HG02840 (cell line): ENCODE results near the gene SPACA9.

Source experiments
- ATAC-seq: cut with Tn5 transposase; IDR thresholded peaks from one replicate; pipeline ENCODE4 v1.9.1; 2021; ENCODE audit warnings: mild to moderate bottlenecking, moderate library complexity, moderate number of reproducible peaks; ENCODE audit not compliant: unreplicated experiment, low FRiP score

The SPACA9 gene

GRCh38 chr9:132878695-132879456, at the start of gene SPACA9:
Gene SPACA9 (plus strand): TSS chr9:132878898. CDS start chr9:132883948, 5,050 bp downstream.
- no peak for ATAC-seq

- no peak for ATAC-seq
Measured at GRCh38 chr9:132832171-132832881, 46.4 kb upstream of the SPACA9 start.

GRCh38 chr9:132833550-132834121, 45.1 kb upstream of the SPACA9 start:
- no peak for ATAC-seq

- no peak for ATAC-seq
Measured at GRCh38 chr9:132834343-132834742, 44.4 kb upstream of the SPACA9 start.

GRCh38 chr9:132837501-132838286, 41.0 kb upstream of the SPACA9 start:
- ATAC-seq, result no peak

- ATAC-seq, result no peak
Measured at GRCh38 chr9:132838291-132838690, 40.4 kb upstream of the SPACA9 start.

GRCh38 chr9:132840980-132841379, 37.7 kb upstream of the SPACA9 start:
- no peak for ATAC-seq

GRCh38 chr9:132842124-132843044, 36.3 kb upstream of the SPACA9 start:
- no peak for ATAC-seq

- no peak for ATAC-seq
Measured at GRCh38 chr9:132846109-132846917, 32.4 kb upstream of the SPACA9 start.

GRCh38 chr9:132846918-132847515, 31.7 kb upstream of the SPACA9 start:
- ATAC-seq, result no peak

GRCh38 chr9:132849185-132849706, 29.5 kb upstream of the SPACA9 start:
- no peak for ATAC-seq

GRCh38 chr9:132853482-132853881, 25.2 kb upstream of the SPACA9 start:
- no peak for ATAC-seq

- ATAC-seq, result no peak
Measured at GRCh38 chr9:132854832-132855231, 23.9 kb upstream of the SPACA9 start.

- no peak for ATAC-seq
Measured at GRCh38 chr9:132855904-132856303, 22.8 kb upstream of the SPACA9 start.

GRCh38 chr9:132857031-132857430, 21.7 kb upstream of the SPACA9 start:
- no peak for ATAC-seq

- no peak for ATAC-seq
Measured at GRCh38 chr9:132857616-132858342, 20.9 kb upstream of the SPACA9 start.

GRCh38 chr9:132858751-132859150, 19.9 kb upstream of the SPACA9 start:
- no peak for ATAC-seq

GRCh38 chr9:132861666-132862065, 17.0 kb upstream of the SPACA9 start:
- ATAC-seq, result no peak
